Kidney tubule cell (primary cell): ENCODE measurements around the gene KCNJ1.

Source experiments
- DNase-seq: peaks from one replicate; pipeline ENCODE4 v3.0.0-alpha.2; 2018; ENCODE audit warnings: low spot score

The KCNJ1 gene

GRCh38 chr11:128882451-128882850 is 15.4 kb upstream of the KCNJ1 start:
- no peak for DNase-seq

GRCh38 chr11:128881221-128881620 is 14.1 kb upstream of the KCNJ1 start:
- no peak for DNase-seq

GRCh38 chr11:128879817-128880216 is 12.7 kb upstream of the KCNJ1 start:
- DNase-seq = no peak

- no peak for DNase-seq
Measured at GRCh38 chr11:128878455-128878854, 11.4 kb upstream of the KCNJ1 start.

GRCh38 chr11:128877726-128878125 is 10.6 kb upstream of the KCNJ1 start:
- DNase-seq = no peak

GRCh38 chr11:128876133-128876650 is 9.1 kb upstream of the KCNJ1 start:
- no peak for DNase-seq

GRCh38 chr11:128874427-128874826 is 7.3 kb upstream of the KCNJ1 start:
- DNase-seq = peak; percentile 66

- no peak for DNase-seq
Measured at GRCh38 chr11:128872594-128872993, 5.5 kb upstream of the KCNJ1 start.

- DNase-seq = no peak
Measured at GRCh38 chr11:128872094-128872493, 5.0 kb upstream of the KCNJ1 start.

- DNase-seq = no peak
Measured at GRCh38 chr11:128871168-128871610, 4.1 kb upstream of the KCNJ1 start.

GRCh38 chr11:128868841-128869671 is 2.0 kb upstream of the KCNJ1 start:
- DNase-seq = no peak

- DNase-seq = peak; percentile 85
Measured at GRCh38 chr11:128865490-128865889, 1.6 kb downstream of the KCNJ1 start.

- peak; percentile 66 for DNase-seq
Measured at GRCh38 chr11:128862908-128863660, 4.0 kb downstream of the KCNJ1 start.

- DNase-seq = peak; percentile 58
Measured at GRCh38 chr11:128862406-128862805, 4.7 kb downstream of the KCNJ1 start.

GRCh38 chr11:128860571-128861361 is 6.3 kb downstream of the KCNJ1 start:
- peak; percentile 54 for DNase-seq

GRCh38 chr11:128859563-128860441 is 7.3 kb downstream of the KCNJ1 start:
- DNase-seq = peak; percentile 76

GRCh38 chr11:128857341-128857740 is 9.8 kb downstream of the KCNJ1 start:
- DNase-seq = no peak

GRCh38 chr11:128856241-128856640 is 10.9 kb downstream of the KCNJ1 start:
- no peak for DNase-seq

- no peak for DNase-seq
Measured at GRCh38 chr11:128854841-128855240, 12.3 kb downstream of the KCNJ1 start.

GRCh38 chr11:128853559-128853958 is 13.5 kb downstream of the KCNJ1 start:
- no peak for DNase-seq
